Measurements from ENCODE around the gene ZCCHC3. TPM values are rescaled to one million over a fixed set of nuclear protein-coding genes. Genes with fewer than 3 reads are reported as not detected.

The ZCCHC3 gene
- total and polyA plus RNA-seq, 8 donors = 6.2 to 59.1 (median 13.4) TPM

DNA sequence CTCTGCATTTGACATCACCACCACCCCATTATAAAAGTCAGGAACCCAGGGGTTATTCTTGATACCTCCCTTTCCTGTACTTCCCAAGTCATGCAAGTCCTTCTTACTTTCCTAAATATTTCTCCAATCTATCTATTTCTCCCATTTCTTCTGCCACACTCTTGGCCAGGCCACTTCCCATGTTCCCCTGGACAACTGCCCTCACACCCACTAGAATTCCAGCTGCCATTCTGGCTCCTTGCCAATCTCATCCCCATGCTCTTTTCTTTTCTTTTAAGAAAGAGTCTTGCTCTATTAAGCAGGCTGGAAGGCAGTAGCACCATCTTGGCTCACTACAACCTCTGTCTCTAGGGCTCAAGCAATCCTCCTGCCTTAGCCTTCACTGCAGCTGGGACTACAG lies 24.7 kb upstream of the ZCCHC3 start:
- H3K27ac ChIP-seq = no peak overlapping the region
- no peak overlapping the region for H3K4me3 ChIP-seq
- intact Hi-C loops (cut with DNase I; ENCODE audit: low total_unique reads) = no loop called here
- H3K9me3 ChIP-seq = no peaks in the 10 kb centered on the region
- TF ChIP-seq, protein P1, sequence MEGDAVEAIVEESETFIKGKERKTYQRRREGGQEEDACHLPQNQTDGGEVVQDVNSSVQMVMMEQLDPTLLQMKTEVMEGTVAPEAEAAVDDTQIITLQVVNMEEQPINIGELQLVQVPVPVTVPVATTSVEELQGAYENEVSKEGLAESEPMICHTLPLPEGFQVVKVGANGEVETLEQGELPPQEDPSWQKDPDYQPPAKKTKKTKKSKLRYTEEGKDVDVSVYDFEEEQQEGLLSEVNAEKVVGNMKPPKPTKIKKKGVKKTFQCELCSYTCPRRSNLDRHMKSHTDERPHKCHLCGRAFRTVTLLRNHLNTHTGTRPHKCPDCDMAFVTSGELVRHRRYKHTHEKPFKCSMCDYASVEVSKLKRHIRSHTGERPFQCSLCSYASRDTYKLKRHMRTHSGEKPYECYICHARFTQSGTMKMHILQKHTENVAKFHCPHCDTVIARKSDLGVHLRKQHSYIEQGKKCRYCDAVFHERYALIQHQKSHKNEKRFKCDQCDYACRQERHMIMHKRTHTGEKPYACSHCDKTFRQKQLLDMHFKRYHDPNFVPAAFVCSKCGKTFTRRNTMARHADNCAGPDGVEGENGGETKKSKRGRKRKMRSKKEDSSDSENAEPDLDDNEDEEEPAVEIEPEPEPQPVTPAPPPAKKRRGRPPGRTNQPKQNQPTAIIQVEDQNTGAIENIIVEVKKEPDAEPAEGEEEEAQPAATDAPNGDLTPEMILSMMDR (IDR thresholded peaks at IDR 0.05) = no peak
- no peak for TF ChIP-seq EP300 (IDR thresholded peaks at IDR 0.05)
- TF ChIP-seq POLR2AphosphoS5 (IDR thresholded peaks at IDR 0.05) = no peak
- TF ChIP-seq POLR2A (IDR thresholded peaks at IDR 0.05) = no peak
- no peaks in the 10 kb centered on the region for H3K4me1 ChIP-seq
- no peak for DNase-seq
- peaks cover 11 to 32% (median 29%) of the 10 kb centered on the region in 4 donors for H3K36me3 ChIP-seq
- no peaks in the 10 kb centered on the region for H3K27me3 ChIP-seq

- Histone ChIP-seq H3K9me3 (no peaks in the 10 kb centered on the region), H3K27me3 (no peaks in the 10 kb centered on the region), H3K4me3 (no peak overlapping the region), H3K27ac (no peak overlapping the region), H3K4me1 (no peaks in the 10 kb centered on the region), H3K36me3 (peaks cover 11 to 41% (median 38%) of the 10 kb centered on the region in 4 donors)
- WGBS, 5 donors = 48 to 88% (median 72%) methylated on average over 3 of the region's 3 CpGs
- DNase-seq = no peak
- intact Hi-C loops (cut with DNase I; ENCODE audit: low total_unique reads) = no loop called here
- TF ChIP-seq POLR2AphosphoS5 (IDR thresholded peaks at IDR 0.05) = no peak
These were observed 23.5 kb upstream of the ZCCHC3 start for GRCh38 chr20:273884-274283.

DNA sequence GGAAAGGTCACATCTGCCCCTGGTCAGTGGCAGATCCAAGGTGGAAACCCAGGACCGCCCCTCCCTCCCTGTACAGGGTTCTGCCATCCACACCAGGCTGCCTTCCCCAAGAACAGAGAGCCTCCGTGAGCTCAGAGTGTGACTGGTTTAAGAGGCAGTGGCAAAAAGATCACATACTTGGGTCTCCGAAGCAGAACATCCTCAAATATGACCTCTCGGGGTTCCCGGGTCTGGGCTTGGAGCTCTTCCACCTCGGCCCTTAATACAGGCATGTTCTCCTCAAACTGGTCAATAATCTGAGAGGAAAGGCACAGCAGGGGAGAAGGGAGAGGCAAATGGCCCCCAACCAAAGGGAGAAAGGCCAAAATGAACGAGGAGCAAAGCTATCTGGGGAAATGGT lies 21.6 kb upstream of the ZCCHC3 start:
- intact Hi-C loops (cut with DNase I; ENCODE audit: low total_unique reads) = no loop called here

GRCh38 chr20:276620-277495 lies 20.5 kb upstream of the ZCCHC3 start:
- Histone ChIP-seq H3K9me3 (no peaks in the 10 kb centered on the region), H3K4me3 (no peak overlapping the region), H3K27ac (no peak overlapping the region), H3K27me3 (no peaks in the 10 kb centered on the region), H3K4me1 (no peaks in the 10 kb centered on the region), H3K36me3 (peaks cover 11 to 66% (median 57%) of the 10 kb centered on the region in 4 donors)
- no peak for TF ChIP-seq POLR2AphosphoS5 (IDR thresholded peaks at IDR 0.05)
- no peak for TF ChIP-seq EP300 (IDR thresholded peaks at IDR 0.05)
- TF ChIP-seq, protein P1 (IDR thresholded peaks at IDR 0.05) = no peak
- no peak for TF ChIP-seq POLR2A (IDR thresholded peaks at IDR 0.05)
- DNase-seq = no peak
- intact Hi-C loops (cut with DNase I; ENCODE audit: low total_unique reads) = no loop called here
- 92 to 95% (median 92%) methylated on average over 9 to 12 of the region's 12 CpGs for WGBS, 5 donors

More for the DNA sequence above, 21.6 kb upstream of the ZCCHC3 start:
- Histone ChIP-seq H3K36me3 (peaks cover 11 to 55% (median 47%) of the 10 kb centered on the region in 4 donors), H3K27ac (no peak overlapping the region), H3K9me3 (no peaks in the 10 kb centered on the region), H3K4me1 (no peaks in the 10 kb centered on the region), H3K4me3 (no peak overlapping the region), H3K27me3 (no peaks in the 10 kb centered on the region)
- TF ChIP-seq EP300 (IDR thresholded peaks at IDR 0.05) = no peak
- TF ChIP-seq, protein P1 (IDR thresholded peaks at IDR 0.05) = no peak
- no peak for TF ChIP-seq POLR2AphosphoS5 (IDR thresholded peaks at IDR 0.05)
- no peak for TF ChIP-seq POLR2A (IDR thresholded peaks at IDR 0.05)
- no peak for DNase-seq
- 89 to 92% (median 90%) methylated on average over 5 to 7 of the region's 7 CpGs for WGBS, 5 donors

DNA sequence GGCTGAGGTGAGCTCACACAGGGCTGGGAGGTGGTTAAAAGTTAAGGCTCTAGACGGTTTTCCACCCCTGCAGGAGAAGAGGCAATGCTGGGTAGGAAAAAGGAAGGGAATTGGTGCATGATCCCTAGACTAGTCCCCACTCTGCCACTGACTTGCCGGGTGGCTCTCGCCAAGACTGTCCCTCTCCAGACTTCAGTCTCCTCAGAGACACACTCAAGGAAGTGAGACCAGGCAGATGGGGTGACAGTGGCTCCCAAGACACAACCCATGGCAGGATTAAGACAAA lies 19.9 kb upstream of the ZCCHC3 start:
- Histone ChIP-seq H3K27ac (no peak overlapping the region), H3K4me3 (no peak overlapping the region), H3K27me3 (no peaks in the 10 kb centered on the region), H3K36me3 (peaks cover 11 to 71% (median 61%) of the 10 kb centered on the region in 4 donors), H3K4me1 (no peaks in the 10 kb centered on the region), H3K9me3 (no peaks in the 10 kb centered on the region)
- DNase-seq = no peak
- 27 to 90% (median 44%) methylated on average over 2 to 3 of the region's 3 CpGs for whole genome bisulfite sequencing, 5 donors
- intact Hi-C loops (cut with DNase I; ENCODE audit: low total_unique reads) = no loop called here
- TF ChIP-seq POLR2A (IDR thresholded peaks at IDR 0.05) = no peak
- no peak for TF ChIP-seq EP300 (IDR thresholded peaks at IDR 0.05)
- TF ChIP-seq, protein P1 (IDR thresholded peaks at IDR 0.05) = no peak
- TF ChIP-seq POLR2AphosphoS5 (IDR thresholded peaks at IDR 0.05) = no peak

Data from stomach (tissue), 9 donors.